Testis (tissue), 3 donors: ENCODE measurements around the gene MOCOS. TPM values are rescaled to one million over a fixed set of nuclear protein-coding genes. Genes with fewer than 3 reads are reported as not detected.

Experiments used
- DNase-seq: peaks from one replicate; pipeline ENCODE4 v3.0.0-alpha.2; 2019
- H3K27ac ChIP-seq, 2 donors: fragments of 200-600 bp; sonication (generic); one replicate each; pipeline ENCODE4 v1.5.1; 2019
- H3K27me3 ChIP-seq: fragments of 200-600 bp; sonication (generic); one replicate; pipeline ENCODE4 v1.5.1; 2019
- H3K36me3 ChIP-seq: fragments of 200-600 bp; sonication (generic); one replicate; pipeline ENCODE4 v1.5.1; 2017; ENCODE audit warnings: low read depth; ENCODE audit errors: missing control alignments
- H3K4me1 ChIP-seq: fragments of 200-600 bp; sonication (generic); one replicate; pipeline ENCODE4 v1.5.1; 2019
- H3K4me3 ChIP-seq, 2 donors: fragments of 200-600 bp; sonication (generic); one replicate each; pipeline ENCODE4 v1.5.1; 2017 to 2019
- H3K9me3 ChIP-seq: fragments of 200-600 bp; sonication (generic); one replicate; pipeline ENCODE4 v1.5.1; 2017
- CTCF ChIP-seq, 3 experiments: fragments of 450-650 bp in 2 of 3; fragments of 200-600 bp in 1 of 3; sonication (generic) in 1 of 3; IDR thresholded peaks; one replicate each; pipeline ENCODE4 v1.5.1; 2016 to 2019; ENCODE audit warnings: antibody characterized with exemption in 3 of 3, mild to moderate bottlenecking in 2 of 3, moderate library complexity in 1 of 3
- POLR2A ChIP-seq: fragments of 450-650 bp; IDR thresholded peaks from one replicate; pipeline ENCODE4 v1.6.1; 2017; ENCODE audit warnings: antibody characterized with exemption, mild to moderate bottlenecking, moderate library complexity
- WGBS, 2 donors: methylation state at CpG; one replicate each; pipeline ENCODE4 v1.1.5; 2018; 5-methylcytosine and 5-hydroxymethylcytosine counted together
- intact Hi-C: fragments of 100-400 bp; cut with DNase I; formaldehyde crosslinking; loops from one replicate; pipeline ENCODE4 v1.15.1; 2023; ENCODE audit warnings: low total_unique reads
- polyA plus RNA-seq: library from polyadenylated mRNA; stranded (reverse); fragments of 350-450 nt; fragmentation: Illumina TruSeq; extraction: RNeasy Lipid Tissue Mini Kit (QIAGEN cat#74804); gene quantifications from one replicate; pipeline ENCODE4 v1.2.3, GENCODE V29; 2014; ENCODE audit warnings: low read depth, low replicate concordance; ENCODE audit not compliant: insufficient read depth
- total RNA-seq, 2 donors: library from RNA; depleted of rRNA; stranded (reverse); fragments of >200 nt; gene quantifications; one replicate each; pipeline ENCODE4 v1.2.3, GENCODE V29; 2016

MOCOS gene
- total and polyA plus RNA-seq, 3 donors from 2014 or later: 1.5 to 2.9 (median 1.9) TPM

GRCh38 chr18:36143391-36143790 is 43.9 kb upstream of the MOCOS start:
- no peaks in the 10 kb centered on the region for H3K4me1 ChIP-seq
- no peaks in the 10 kb centered on the region for H3K27me3 ChIP-seq
- no peaks in the 10 kb centered on the region for H3K36me3 ChIP-seq
- WGBS, 2 donors: 97 to 100% methylated on average over 2 of the region's 2 CpGs
- H3K9me3 ChIP-seq: no peaks in the 10 kb centered on the region
- intact Hi-C loops: no loop called here
- no peak overlapping the region for H3K4me3 ChIP-seq
- TF ChIP-seq POLR2A (no peak), CTCF (IDR thresholded peaks at IDR 0.05) (no peak)
- no peak overlapping the region for H3K27ac ChIP-seq
- no peak for DNase-seq

GRCh38 chr18:36149514-36150289 is 37.6 kb upstream of the MOCOS start:
- Histone ChIP-seq H3K27me3 (no peaks in the 10 kb centered on the region), H3K4me3 (no peak overlapping the region), H3K27ac (no peak overlapping the region), H3K4me1 (peaks cover 19% of the 10 kb centered on the region), H3K36me3 (no peaks in the 10 kb centered on the region), H3K9me3 (no peaks in the 10 kb centered on the region)
- 85 to 86% methylated on average over 5 of the region's 5 CpGs for WGBS, 2 donors
- intact Hi-C loops: no loop called here
- no peak for DNase-seq
- TF ChIP-seq CTCF (IDR thresholded peaks at IDR 0.05): no peak
- no peak for TF ChIP-seq POLR2A

GRCh38 chr18:36152781-36153180 is 34.5 kb upstream of the MOCOS start:
- no peak for DNase-seq
- intact Hi-C loops: no loop called here
- H3K36me3 ChIP-seq: no peaks in the 10 kb centered on the region
- no peaks in the 10 kb centered on the region for H3K9me3 ChIP-seq
- WGBS, 2 donors: 64 to 83% methylated on average over 1 of the region's 1 CpG
- H3K4me1 ChIP-seq: peaks cover 19% of the 10 kb centered on the region
- TF ChIP-seq CTCF (IDR thresholded peaks at IDR 0.05) (no peak), POLR2A (no peak)
- peak overlapping the region in 1 of 2 donors; percentile 69 for H3K27ac ChIP-seq
- H3K27me3 ChIP-seq: no peaks in the 10 kb centered on the region
- no peak overlapping the region for H3K4me3 ChIP-seq

GRCh38 chr18:36153203-36153602 is 34.1 kb upstream of the MOCOS start:
- peak overlapping the region; percentile 69 to 87 for H3K27ac ChIP-seq
- H3K4me3 ChIP-seq: no peak overlapping the region
- intact Hi-C loops: no loop called here
- 42 to 44% methylated on average over 4 of the region's 4 CpGs for WGBS, 2 donors
- DNase-seq: no peak
- no peaks in the 10 kb centered on the region for H3K9me3 ChIP-seq
- TF ChIP-seq POLR2A (no peak), CTCF (IDR thresholded peaks at IDR 0.05) (no peak)
- H3K36me3 ChIP-seq: no peaks in the 10 kb centered on the region
- H3K27me3 ChIP-seq: no peaks in the 10 kb centered on the region
- H3K4me1 ChIP-seq: peaks cover 19% of the 10 kb centered on the region

GRCh38 chr18:36153771-36154170 is 33.5 kb upstream of the MOCOS start:
- whole genome bisulfite sequencing, 2 donors: 28 to 34% methylated on average over 2 of the region's 2 CpGs
- intact Hi-C loops: no loop called here
- peak overlapping the region; percentile 69 to 87 for H3K27ac ChIP-seq
- no peaks in the 10 kb centered on the region for H3K9me3 ChIP-seq
- H3K4me3 ChIP-seq: no peak overlapping the region
- H3K4me1 ChIP-seq: peaks cover 19% of the 10 kb centered on the region
- DNase-seq: peak; percentile 31
- H3K36me3 ChIP-seq: no peaks in the 10 kb centered on the region
- TF ChIP-seq CTCF (IDR thresholded peaks at IDR 0.05) (no peak), POLR2A (no peak)
- H3K27me3 ChIP-seq: no peaks in the 10 kb centered on the region
